A673 (cell line): Measurements from ENCODE around the gene CRK. TPM values are rescaled to one million over a fixed set of nuclear protein-coding genes. Genes with fewer than 3 reads are reported as not detected.

Experiments
- BruUV-seq: library from RNA; stranded (reverse); fragments of 400-500 nt; replicated peaks from 2 replicates; lab custom pipeline; 2021; lab: Mats Ljungman, UMichigan
- CTCF ChIA-PET: fragments of 300-600 bp; sonication (Branson Sonifier 250); formaldehyde crosslinking; loops from one replicate; lab custom pipeline; 2022; ENCODE audit warnings: antibody characterized with exemption; lab: Charles Lee
- POLR2A ChIA-PET: fragments of 300-600 bp; sonication (Branson Sonifier 250); formaldehyde crosslinking; loops from one replicate; lab custom pipeline; 2022; ENCODE audit warnings: antibody characterized with exemption; ENCODE audit not compliant: low non-redundant PET; lab: Charles Lee
- DNase-seq: peaks from one replicate; pipeline ENCODE4 v3.0.0-alpha.2; 2015; ENCODE audit warnings: low spot score
- H3K27ac ChIP-seq: fragments of 200-600 bp; sonication (generic); 2 replicates; pipeline ENCODE4 v1.5.1; 2016; ENCODE audit warnings: mixed run types, low read depth, mild to moderate bottlenecking, mixed read lengths, antibody characterized with exemption, low read length; ENCODE audit not compliant: poor library complexity, severe bottlenecking
- H3K27me3 ChIP-seq: fragments of 200-600 bp; sonication (generic); replicated peaks from 2 replicates; pipeline ENCODE4 v1.6.1; 2017; ENCODE audit warnings: mixed run types, low read depth, mild to moderate bottlenecking, mixed read lengths, antibody characterized with exemption, low read length; ENCODE audit not compliant: insufficient read depth, poor library complexity
- H3K36me3 ChIP-seq: fragments of 200-600 bp; sonication (generic); 2 replicates; pipeline ENCODE4 v1.6.1; 2016; ENCODE audit warnings: mixed run types, mild to moderate bottlenecking, mixed read lengths, antibody characterized with exemption, low read length; ENCODE audit not compliant: insufficient read depth, poor library complexity, severe bottlenecking
- H3K4me1 ChIP-seq: fragments of 200-600 bp; sonication (generic); 2 replicates; pipeline ENCODE4 v1.6.1; 2017; ENCODE audit warnings: mixed run types, mild to moderate bottlenecking, mixed read lengths, antibody characterized with exemption, low read length; ENCODE audit not compliant: insufficient read depth, poor library complexity, severe bottlenecking
- H3K4me3 ChIP-seq: fragments of 200-600 bp; sonication (generic); 2 replicates; pipeline ENCODE4 v1.5.1; 2016; ENCODE audit warnings: low read depth, mixed run types, mild to moderate bottlenecking, mixed read lengths, low read length; ENCODE audit not compliant: poor library complexity, severe bottlenecking
- H3K9me3 ChIP-seq: fragments of 200-600 bp; sonication (generic); 2 replicates; pipeline ENCODE4 v1.6.1; 2016; ENCODE audit warnings: mixed run types, low read depth, mild to moderate bottlenecking, mixed read lengths, antibody characterized with exemption, low read length; ENCODE audit not compliant: poor library complexity, severe bottlenecking
- EZH2 ChIP-seq: fragments of 200-600 bp; sonication (generic); IDR thresholded peaks from 2 replicates; pipeline ENCODE4 v1.6.1; 2017; ENCODE audit warnings: borderline replicate concordance, low read depth, mild to moderate bottlenecking, mixed read lengths, antibody characterized with exemption, low read length; ENCODE audit not compliant: poor library complexity, severe bottlenecking
- intact Hi-C: fragments of 100-400 bp; cut with micrococcal nuclease; formaldehyde crosslinking; loops from one replicate; pipeline ENCODE4 v1.10.0; 2022; ENCODE audit not compliant: unreplicated experiment
- total RNA-seq: library from RNA; stranded (reverse); gene quantifications from 2 replicates; pipeline ENCODE4 v1.2.3, GENCODE V29; 2021
- TF ChIP-seq, protein P1 (sequence below): fragments of 300-800, 200-600 bp; sonication (generic); conservative IDR thresholded peaks from 2 replicates; pipeline ENCODE4 v1.5.1; 2017; ENCODE audit warnings: low read depth, mild to moderate bottlenecking, antibody characterized with exemption, low read length, moderate library complexity, mixed read lengths

CRK gene
- total RNA-seq, 1 experiment from 2014 or later, result 85.9 TPM

- TF ChIP-seq EZH2, result no peak
- TF ChIP-seq, protein P1, sequence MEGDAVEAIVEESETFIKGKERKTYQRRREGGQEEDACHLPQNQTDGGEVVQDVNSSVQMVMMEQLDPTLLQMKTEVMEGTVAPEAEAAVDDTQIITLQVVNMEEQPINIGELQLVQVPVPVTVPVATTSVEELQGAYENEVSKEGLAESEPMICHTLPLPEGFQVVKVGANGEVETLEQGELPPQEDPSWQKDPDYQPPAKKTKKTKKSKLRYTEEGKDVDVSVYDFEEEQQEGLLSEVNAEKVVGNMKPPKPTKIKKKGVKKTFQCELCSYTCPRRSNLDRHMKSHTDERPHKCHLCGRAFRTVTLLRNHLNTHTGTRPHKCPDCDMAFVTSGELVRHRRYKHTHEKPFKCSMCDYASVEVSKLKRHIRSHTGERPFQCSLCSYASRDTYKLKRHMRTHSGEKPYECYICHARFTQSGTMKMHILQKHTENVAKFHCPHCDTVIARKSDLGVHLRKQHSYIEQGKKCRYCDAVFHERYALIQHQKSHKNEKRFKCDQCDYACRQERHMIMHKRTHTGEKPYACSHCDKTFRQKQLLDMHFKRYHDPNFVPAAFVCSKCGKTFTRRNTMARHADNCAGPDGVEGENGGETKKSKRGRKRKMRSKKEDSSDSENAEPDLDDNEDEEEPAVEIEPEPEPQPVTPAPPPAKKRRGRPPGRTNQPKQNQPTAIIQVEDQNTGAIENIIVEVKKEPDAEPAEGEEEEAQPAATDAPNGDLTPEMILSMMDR, result no peak
- H3K4me3 ChIP-seq, result no peak overlapping the region
- no TSS peak for BruUV-seq
- no peak overlapping the region for H3K27ac ChIP-seq
- peak; percentile 64 for DNase-seq
- H3K36me3 ChIP-seq, result peaks cover 26% of the 10 kb centered on the region
- H3K4me1 ChIP-seq, result peaks cover 14% of the 10 kb centered on the region
- POLR2A ChIA-PET, result no interaction called here
- intact Hi-C loops, result no loop called here
- CTCF ChIA-PET, result no interaction called here
- H3K27me3 ChIP-seq, result no peaks in the 10 kb centered on the region
- H3K9me3 ChIP-seq, result no peaks in the 10 kb centered on the region
Observed at GRCh38 chr17:1469231-1469852, 13.3 kb upstream of the CRK start.

DNA sequence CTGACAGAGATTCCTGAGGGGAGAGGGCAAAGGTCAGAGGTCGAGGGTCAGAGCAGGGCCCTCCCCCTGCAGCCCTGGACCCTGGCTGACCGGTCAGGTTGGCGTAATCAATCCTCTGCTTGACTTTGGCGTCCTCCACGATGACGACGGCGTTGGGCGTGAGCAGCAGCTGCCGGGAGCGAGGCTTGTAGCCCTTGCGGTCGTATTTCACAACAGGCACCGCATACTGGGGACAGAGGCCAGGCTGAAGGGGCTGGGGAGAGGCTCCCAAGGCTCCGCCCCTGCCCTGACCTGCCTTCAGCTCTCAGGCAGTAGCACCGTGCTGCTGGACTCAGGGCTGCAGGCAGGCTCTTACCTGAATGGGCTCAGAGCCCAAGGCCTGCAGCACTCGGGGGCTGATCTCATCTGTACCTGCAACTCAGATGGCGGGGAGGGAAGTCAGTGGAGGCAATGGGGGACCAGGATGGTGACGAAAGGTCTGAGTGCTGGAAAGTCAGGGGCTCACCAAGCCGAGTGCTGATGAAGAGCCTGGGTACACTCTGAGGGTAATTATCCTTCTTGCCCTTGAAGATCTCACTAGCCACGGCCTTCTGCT is 12.0 kb upstream of the CRK start:
- Histone ChIP-seq H3K36me3 (peaks cover 26% of the 10 kb centered on the region), H3K4me1 (peaks cover 20% of the 10 kb centered on the region), H3K27ac (no peak overlapping the region), H3K27me3 (no peaks in the 10 kb centered on the region), H3K4me3 (no peak overlapping the region), H3K9me3 (no peaks in the 10 kb centered on the region)
- TF ChIP-seq EZH2, result no peak
- TF ChIP-seq, protein P1, result no peak
- intact Hi-C loops, result no loop called here
- BruUV-seq, result no TSS peak
- POLR2A ChIA-PET, result no interaction called here
- DNase-seq, result no peak
- CTCF ChIA-PET, result no interaction called here

DNA sequence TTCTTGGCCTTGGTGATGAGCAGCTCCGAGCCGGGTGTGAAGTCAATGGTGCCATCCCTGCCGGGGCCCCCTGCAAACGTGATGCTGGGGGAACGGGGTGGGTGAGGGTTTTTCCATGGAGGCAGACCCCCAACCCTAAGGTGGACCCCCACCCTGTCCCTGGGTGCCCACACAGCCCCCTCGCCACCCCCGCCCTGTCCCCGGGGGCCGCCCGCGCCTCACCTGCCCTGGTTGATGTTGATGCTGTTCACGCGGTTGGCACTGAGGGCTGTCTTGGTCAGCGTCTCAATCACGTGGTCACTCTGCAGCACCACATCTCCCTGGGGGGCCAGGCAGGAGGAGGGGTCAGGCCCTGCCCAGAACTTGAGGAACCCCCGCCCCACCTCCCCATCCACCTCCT is 11.2 kb upstream of the CRK start:
- DNase-seq, result no peak
- ChIA-PET CTCF (no interaction called here), POLR2A (no interaction called here)
- TF ChIP-seq, protein P1, result no peak
- no peak for TF ChIP-seq EZH2
- Histone ChIP-seq H3K4me3 (no peak overlapping the region), H3K27ac (no peak overlapping the region), H3K9me3 (no peaks in the 10 kb centered on the region), H3K4me1 (peaks cover 27% of the 10 kb centered on the region), H3K27me3 (no peaks in the 10 kb centered on the region), H3K36me3 (peaks cover 28% of the 10 kb centered on the region)
- intact Hi-C loops, result no loop called here
- no TSS peak for BruUV-seq
